OCI-LY7 (cell line): ENCODE results near the gene MSS51. TPM values are rescaled to one million over a fixed set of nuclear protein-coding genes. Genes with fewer than 3 reads are reported as not detected.

ENCODE experiments used
- total RNA-seq, 2 experiments: library from RNA; depleted of rRNA in 1 of 2; stranded (reverse); fragments of >200 nt in 1 of 2; shearing (Covaris generic) in 1 of 2; gene quantifications; 2 replicates each; pipeline ENCODE4 v1.2.3, GENCODE V29; 2014 to 2022

Gene MSS51
- total RNA-seq, 2 experiments from 2014 or later: 3.9 to 4.2 TPM

Other genes with a start within 250 kb of the MSS51 start
- 83.3 and 94.2 TPM in 2 replicates for gene DNAJC9, start 186.3 kb downstream of the MSS51 start, total RNA-seq (2014; rRNA removed; shearing (Covaris generic))
- gene DNAJC9, start 186.3 kb downstream of the MSS51 start, total RNA-seq (2022): 63.0 and 64.9 TPM in 2 replicates
- 56.6 and 81.6 TPM in 2 replicates for gene MRPS16, start 180.9 kb downstream of the MSS51 start, total RNA-seq (2014; rRNA removed; shearing (Covaris generic))
- gene MRPS16, start 180.9 kb downstream of the MSS51 start, total RNA-seq (2022): 132 and 135 TPM in 2 replicates
- gene CFAP70, start 74.7 kb downstream of the MSS51 start, total RNA-seq (2014; rRNA removed; shearing (Covaris generic)): 0.26 and 1.9 TPM in 2 replicates
- gene CFAP70, start 74.7 kb downstream of the MSS51 start, total RNA-seq (2022): 0.94 and 1.1 TPM in 2 replicates
- 36.5 and 52.0 TPM in 2 replicates for gene ANXA7, start 19.5 kb downstream of the MSS51 start, total RNA-seq (2014; rRNA removed; shearing (Covaris generic))
- 86.5 and 86.6 TPM in 2 replicates for gene ANXA7, start 19.5 kb downstream of the MSS51 start, total RNA-seq (2022)
- 15.5 and 18.6 TPM in 2 replicates for gene PPP3CB, start 62.5 kb upstream of the MSS51 start, total RNA-seq (2014; rRNA removed; shearing (Covaris generic))
- gene PPP3CB, start 62.5 kb upstream of the MSS51 start, total RNA-seq (2022): 43.1 and 45.3 TPM in 2 replicates
- gene USP54, start 157.8 kb upstream of the MSS51 start, total RNA-seq (2014; rRNA removed; shearing (Covaris generic)): 9.7 and 15.2 TPM in 2 replicates
- gene USP54, start 157.8 kb upstream of the MSS51 start, total RNA-seq (2022): 16.4 and 17.6 TPM in 2 replicates
- not detected in 2 replicates for gene MYOZ1, start 207.9 kb upstream of the MSS51 start, total RNA-seq (2014; rRNA removed; shearing (Covaris generic))
- gene MYOZ1, start 207.9 kb upstream of the MSS51 start, total RNA-seq (2022): not detected in 2 replicates
- not detected in 2 replicates for gene SYNPO2L, start 222.5 kb upstream of the MSS51 start, total RNA-seq (2014; rRNA removed; shearing (Covaris generic))
- not detected in 2 replicates for gene SYNPO2L, start 222.5 kb upstream of the MSS51 start, total RNA-seq (2022)